ENCODE data around the gene LY6G5C. TPM values are rescaled to one million over a fixed set of nuclear protein-coding genes. Genes with fewer than 3 reads are reported as not detected.
A peak's percentile ranks its signal among the peaks of the same experiment; 100 is the strongest.

Gene LY6G5C
- total RNA-seq, 2 experiments from 2014 or later: 4.3 to 5.5 TPM

- no peak overlapping the region for H3K4me3 Mint-ChIP-seq
- H3K36me3 Mint-ChIP-seq (ENCODE audit: low read depth): peaks cover 40% of the 10 kb centered on the region
- no peaks in the 10 kb centered on the region for H3K27me3 Mint-ChIP-seq (ENCODE audit: low read depth)
- DNase-seq (no peak), ATAC-seq (no peak)
- POLR2A ChIA-PET: no interaction called here
- H3K27ac Mint-ChIP-seq: no peak overlapping the region
- CTCF ChIA-PET: interaction anchor here (1.1 kb wide), 1 partner anchor 82 kb away, joined by 3 read pairs; no protein-coding TSS in a partner anchor
- no peaks in the 10 kb centered on the region for H3K9me3 Mint-ChIP-seq (ENCODE audit: insufficient read depth)
- peaks cover 4% of the 10 kb centered on the region for H3K4me1 Mint-ChIP-seq (ENCODE audit: low read depth)
These were observed 7.2 kb upstream of the LY6G5C start for GRCh38 chr6:31687860-31688693.

DNA sequence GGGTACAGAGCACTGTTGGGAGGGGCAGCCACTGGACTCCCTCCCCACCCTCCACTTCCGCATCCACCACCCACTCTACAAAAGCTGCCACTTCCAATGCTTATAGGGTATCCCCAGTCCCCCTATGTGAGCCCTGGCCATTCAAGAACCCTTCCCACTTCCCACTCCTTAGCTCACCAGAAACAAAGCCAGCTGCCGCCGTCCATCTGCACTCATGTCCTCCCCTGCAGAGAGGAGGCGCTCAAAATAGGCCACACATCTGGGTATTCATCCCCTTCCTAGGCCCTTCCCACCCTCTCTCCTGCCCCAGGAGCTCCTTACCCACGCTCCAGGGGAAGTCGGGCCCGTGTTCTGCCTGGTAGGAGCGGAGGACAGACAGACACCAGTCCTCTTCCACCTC, 6.5 kb upstream of the LY6G5C start:
- H3K4me3 Mint-ChIP-seq: no peak overlapping the region
- POLR2A ChIA-PET: no interaction called here
- H3K4me1 Mint-ChIP-seq (ENCODE audit: low read depth): peaks cover 4% of the 10 kb centered on the region
- CTCF ChIA-PET: no interaction called here
- no peak for DNase-seq
- no peaks in the 10 kb centered on the region for H3K9me3 Mint-ChIP-seq (ENCODE audit: insufficient read depth)
- peaks cover 36% of the 10 kb centered on the region for H3K36me3 Mint-ChIP-seq (ENCODE audit: low read depth)
- ATAC-seq: no peak
- no peaks in the 10 kb centered on the region for H3K27me3 Mint-ChIP-seq (ENCODE audit: low read depth)
- no peak overlapping the region for H3K27ac Mint-ChIP-seq

DNA sequence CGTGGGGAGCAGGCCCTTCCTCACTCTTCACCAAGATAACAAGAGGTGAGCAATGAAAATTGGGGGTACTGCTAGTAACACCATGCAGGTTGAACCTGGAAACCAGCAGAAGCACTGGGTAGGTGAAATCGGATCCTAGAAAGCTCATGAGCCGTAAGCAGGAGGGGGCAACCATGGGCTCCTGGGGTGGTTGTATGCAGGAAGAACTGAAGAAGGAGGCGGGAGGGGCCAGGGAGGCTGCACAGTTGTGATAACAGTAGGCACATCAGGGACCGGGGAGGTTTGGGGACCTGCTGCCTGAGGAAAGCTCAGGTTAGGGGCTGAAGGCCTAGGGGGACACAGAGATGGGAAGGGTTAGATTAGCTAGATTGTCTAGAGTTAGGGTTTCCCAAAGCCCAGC, 5.6 kb upstream of the LY6G5C start:
- ATAC-seq: no peak
- H3K27ac Mint-ChIP-seq: no peak overlapping the region

DNA sequence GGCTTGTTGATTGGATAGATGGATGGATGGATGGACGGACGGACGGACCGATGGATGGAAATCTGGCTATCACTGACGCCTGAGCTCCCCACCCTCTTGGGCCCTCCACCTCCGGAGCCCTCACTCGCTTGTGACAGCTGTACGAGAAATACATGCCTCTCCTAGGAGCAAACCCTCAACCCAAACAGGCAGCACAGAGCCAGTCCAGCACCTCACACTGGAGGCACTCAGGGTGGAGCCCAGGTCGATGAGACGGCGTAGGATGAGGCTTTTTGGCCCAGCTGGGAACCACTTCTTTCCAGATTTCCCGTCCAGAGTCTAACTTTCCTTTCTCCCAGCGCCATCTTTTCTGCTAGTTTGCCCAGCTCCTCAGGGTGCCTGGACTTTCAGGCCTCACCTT, 2.7 kb upstream of the LY6G5C start:
- Mint-ChIP-seq H3K27ac (no peak overlapping the region), H3K27me3 (ENCODE audit: low read depth) (no peaks in the 10 kb centered on the region), H3K9me3 (ENCODE audit: insufficient read depth) (no peaks in the 10 kb centered on the region), H3K4me1 (ENCODE audit: low read depth) (peaks cover 32% of the 10 kb centered on the region), H3K4me3 (no peak overlapping the region), H3K36me3 (ENCODE audit: low read depth) (peaks cover 19% of the 10 kb centered on the region)
- ATAC-seq (no peak), DNase-seq (no peak)
- ChIA-PET POLR2A (no interaction called here), CTCF (no interaction called here)

More for the DNA sequence above, 5.6 kb upstream of the LY6G5C start:
- Mint-ChIP-seq H3K4me3 (no peak overlapping the region), H3K9me3 (ENCODE audit: insufficient read depth) (no peaks in the 10 kb centered on the region), H3K4me1 (ENCODE audit: low read depth) (peaks cover 10% of the 10 kb centered on the region), H3K27me3 (ENCODE audit: low read depth) (no peaks in the 10 kb centered on the region), H3K36me3 (ENCODE audit: low read depth) (peaks cover 37% of the 10 kb centered on the region)
- ChIA-PET POLR2A (no interaction called here), CTCF (no interaction called here)
- no peak for DNase-seq

DNA sequence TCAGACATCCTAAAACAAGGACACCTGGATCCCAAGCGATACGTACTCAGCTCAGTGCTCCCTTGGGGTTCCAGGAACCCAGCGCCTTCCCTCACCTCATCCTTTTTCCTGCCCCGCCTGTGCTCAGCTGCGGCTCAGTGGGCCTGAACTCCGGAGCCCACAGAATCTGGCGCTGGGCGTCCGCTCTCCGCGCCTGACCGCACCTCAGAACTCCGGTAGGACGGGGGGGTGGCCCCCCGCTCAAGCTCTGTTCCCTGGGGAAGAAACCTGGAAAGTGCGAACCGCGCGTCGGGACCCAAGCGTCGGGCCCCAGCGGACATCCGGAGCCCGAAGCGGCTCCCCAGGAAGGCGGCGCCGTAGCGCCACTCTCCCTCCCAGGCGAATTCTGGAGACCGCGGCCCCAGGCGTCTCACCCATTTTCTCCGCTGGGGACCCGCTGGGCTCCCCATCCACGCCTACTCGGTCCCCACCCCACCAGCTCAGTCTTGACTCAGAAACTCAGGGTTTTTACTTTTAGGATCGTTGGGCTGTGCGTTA, 336 bp upstream of the LY6G5C start:
- H3K4me3 Mint-ChIP-seq: peak overlapping the region; percentile 62
- POLR2A ChIA-PET: interaction anchor here (0.7 to 1.3 kb wide), 4 partner anchors 21 to 136 kb away, joined by 3 to 4 read pairs (median 3); partner anchors contain the start of gene C6orf47
- H3K27ac Mint-ChIP-seq: peak overlapping the region; percentile 58
- CTCF ChIA-PET: interaction anchor here (0.8 to 2.2 kb wide), 12 partner anchors 9 to 217 kb away, joined by 3 to 25 read pairs (median 4); partner anchors contain the start of genes ABHD16A, DDAH2 and NEU1
- peak; percentile 45 for DNase-seq
- peaks cover 43% of the 10 kb centered on the region for H3K4me1 Mint-ChIP-seq (ENCODE audit: low read depth)
- H3K27me3 Mint-ChIP-seq (ENCODE audit: low read depth): no peaks in the 10 kb centered on the region
- ATAC-seq: peak; percentile 77
- no peaks in the 10 kb centered on the region for H3K9me3 Mint-ChIP-seq (ENCODE audit: insufficient read depth)
- peaks cover 13% of the 10 kb centered on the region for H3K36me3 Mint-ChIP-seq (ENCODE audit: low read depth)

DNA sequence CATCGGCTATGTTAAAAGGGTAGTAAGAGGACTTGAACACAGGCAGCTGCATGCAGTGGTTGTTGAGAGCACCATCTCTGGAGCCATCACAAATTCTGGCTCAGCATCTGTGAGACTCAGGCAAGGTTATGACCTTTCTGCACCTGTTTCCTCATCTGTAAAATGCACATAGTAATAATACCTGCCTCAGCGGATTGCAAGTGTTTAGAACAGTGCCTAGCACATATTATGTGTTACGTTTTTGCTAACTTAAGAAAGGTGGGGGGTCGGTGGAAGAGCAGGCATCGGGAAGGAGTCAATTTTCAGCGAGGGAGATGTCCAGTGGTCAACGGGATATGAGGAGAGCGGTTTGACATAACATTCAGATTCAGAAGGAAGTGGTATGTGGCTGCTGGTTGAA, 2.9 kb downstream of the LY6G5C start:
- DNase-seq (no peak), ATAC-seq (no peak)
- Mint-ChIP-seq H3K4me1 (ENCODE audit: low read depth) (peaks cover 43% of the 10 kb centered on the region), H3K36me3 (ENCODE audit: low read depth) (peaks cover 9% of the 10 kb centered on the region), H3K4me3 (no peak overlapping the region), H3K9me3 (ENCODE audit: insufficient read depth) (no peaks in the 10 kb centered on the region), H3K27ac (no peak overlapping the region), H3K27me3 (ENCODE audit: low read depth) (no peaks in the 10 kb centered on the region)
- CTCF ChIA-PET: interaction anchor here (0.7 to 1.8 kb wide), 2 partner anchors 13 to 60 kb away, joined by 4 to 7 read pairs; no protein-coding TSS in a partner anchor
- POLR2A ChIA-PET: interaction anchor here (0.6 to 1.3 kb wide), 2 partner anchors 13 to 284 kb away, joined by 3 read pairs; partner anchors contain the start of gene GPANK1

DNA sequence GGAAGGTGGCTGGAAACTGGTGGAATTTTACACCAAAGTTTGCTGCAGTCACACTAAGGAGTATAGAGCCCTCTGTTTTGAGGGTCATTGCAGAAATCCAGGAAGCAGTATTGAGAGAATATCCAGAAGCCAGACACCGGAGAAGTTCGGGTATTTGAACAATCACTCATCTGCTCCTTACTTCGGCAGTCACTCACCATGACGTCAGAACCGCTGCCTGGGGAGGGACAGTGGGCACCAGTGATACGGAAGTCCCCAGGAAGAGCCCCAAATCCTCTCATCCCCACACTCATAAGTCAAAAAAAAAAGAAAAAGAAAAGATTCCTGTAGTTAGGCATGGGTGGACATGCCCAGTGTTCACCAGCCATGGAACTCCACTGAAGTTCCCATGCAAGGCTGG, 4.0 kb downstream of the LY6G5C start:
- DNase-seq: no peak
- ChIA-PET CTCF (interaction anchor here (0.5 to 1.8 kb wide), 2 partner anchors 14 to 263 kb away, joined by 3 to 7 read pairs; no protein-coding TSS in a partner anchor), POLR2A (interaction anchor here (1.3 kb wide), 1 partner anchor 12 kb away, joined by 3 read pairs; the partner anchor contains the start of gene GPANK1)
- Mint-ChIP-seq H3K4me3 (no peak overlapping the region), H3K36me3 (ENCODE audit: low read depth) (peaks cover 18% of the 10 kb centered on the region), H3K27ac (no peak overlapping the region), H3K4me1 (ENCODE audit: low read depth) (peaks cover 40% of the 10 kb centered on the region), H3K27me3 (ENCODE audit: low read depth) (no peaks in the 10 kb centered on the region), H3K9me3 (ENCODE audit: insufficient read depth) (no peaks in the 10 kb centered on the region)
- ATAC-seq: no peak

DNA sequence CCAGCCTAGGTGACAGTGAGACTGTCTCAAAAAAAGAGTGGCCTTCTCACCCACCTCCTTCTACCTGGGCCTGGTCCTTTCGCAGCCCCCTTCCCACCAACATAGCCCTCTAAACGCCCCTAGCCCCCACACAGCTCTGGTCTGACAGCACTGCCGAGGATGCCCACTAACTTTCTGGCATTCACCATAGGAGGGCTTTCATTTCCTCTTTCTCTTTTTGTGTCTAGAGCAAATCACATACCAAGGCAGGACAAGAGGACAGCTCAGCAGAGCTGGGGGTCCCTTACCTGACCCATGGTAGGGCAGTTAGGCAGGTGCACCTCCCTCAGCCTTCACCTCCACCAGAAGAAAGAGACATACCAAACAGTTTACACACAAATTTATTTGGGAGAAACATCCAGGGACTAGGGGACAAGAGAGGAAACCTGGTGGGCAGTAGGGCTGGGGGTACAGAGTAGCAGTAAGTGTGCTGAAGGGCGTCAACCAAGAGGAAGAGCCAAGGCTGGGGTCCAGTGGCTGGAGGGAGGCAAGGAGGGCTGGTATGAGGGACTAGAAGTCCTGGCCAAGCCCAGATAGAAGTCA, 4.5 kb downstream of the LY6G5C start:
- CTCF ChIA-PET: interaction anchor here (0.5 kb wide), 1 partner anchor 264 kb away, joined by 3 read pairs; no protein-coding TSS in a partner anchor
- Mint-ChIP-seq H3K27ac (peak overlapping the region; percentile 25), H3K27me3 (ENCODE audit: low read depth) (no peaks in the 10 kb centered on the region), H3K4me3 (no peak overlapping the region), H3K9me3 (ENCODE audit: insufficient read depth) (no peaks in the 10 kb centered on the region), H3K4me1 (ENCODE audit: low read depth) (peaks cover 35% of the 10 kb centered on the region), H3K36me3 (ENCODE audit: low read depth) (peaks cover 21% of the 10 kb centered on the region)
- DNase-seq: no peak
- POLR2A ChIA-PET: interaction anchor here (1.0 to 1.3 kb wide), 2 partner anchors 12 to 60 kb away, joined by 3 to 4 read pairs; partner anchors contain the start of genes CLIC1 and GPANK1
- ATAC-seq: no peak

- ATAC-seq (no peak), DNase-seq (no peak)
- H3K9me3 Mint-ChIP-seq (ENCODE audit: insufficient read depth): no peaks in the 10 kb centered on the region
- CTCF ChIA-PET: interaction anchor here (0.7 to 1.4 kb wide), 2 partner anchors 15 to 21 kb away, joined by 3 read pairs; no protein-coding TSS in a partner anchor
- no peak within 1 kb of the TSS for H3K4me3 Mint-ChIP-seq
- POLR2A ChIA-PET: interaction anchor here (1.3 kb wide), 1 partner anchor 71 kb away, joined by 4 read pairs; the partner anchor contains the start of gene MSH5
- peak within 1 kb of the TSS; percentile 24 for H3K27ac Mint-ChIP-seq
- H3K27me3 Mint-ChIP-seq (ENCODE audit: low read depth): no peaks in the 10 kb centered on the region
- H3K4me1 Mint-ChIP-seq (ENCODE audit: low read depth): peaks cover 37% of the 10 kb centered on the region
- peaks cover 76% of the 10 kb centered on the region for H3K36me3 Mint-ChIP-seq (ENCODE audit: low read depth)
These were observed 11.2 kb downstream of the LY6G5C start, which contains the start of gene LY6G5B for GRCh38 chr6:31669676-31670075. TSS of gene LY6G5B (plus strand) at chr6:31669976. CDS start at chr6:31670951, 975 bp downstream.

- peak overlapping the region; percentile 96 for H3K4me3 Mint-ChIP-seq
- DNase-seq: no peak
- no peaks in the 10 kb centered on the region for H3K27me3 Mint-ChIP-seq (ENCODE audit: low read depth)
- no peaks in the 10 kb centered on the region for H3K9me3 Mint-ChIP-seq (ENCODE audit: insufficient read depth)
- ATAC-seq: no peak
- ChIA-PET POLR2A (interaction anchor here (0.8 to 4.5 kb wide), 5 partner anchors 13 to 124 kb away, joined by 3 to 109 read pairs (median 23); partner anchors contain the start of genes APOM, BAG6, DDX39B and MSH5), CTCF (interaction anchor here (0.6 to 4.5 kb wide), 7 partner anchors 13 to 161 kb away, joined by 3 to 34 read pairs (median 3); partner anchors contain the start of genes BAG6, HSPA1B and MSH5)
- H3K27ac Mint-ChIP-seq: peak overlapping the region; percentile 95
- peaks cover 88% of the 10 kb centered on the region for H3K36me3 Mint-ChIP-seq (ENCODE audit: low read depth)
- H3K4me1 Mint-ChIP-seq (ENCODE audit: low read depth): peaks cover 65% of the 10 kb centered on the region
These were observed 14.4 kb downstream of the LY6G5C start for GRCh38 chr6:31666337-31666965.

All from activated CD8-positive, alpha-beta T cell treated with anti-CD3 and anti-CD28 coated beads, Interleukin-2, amount 10 ng/mL, durations not matched to agents 7 days and 5 days (primary cell).